H1 (cell line): Measurements from ENCODE around the gene FRMPD1. TPM values are rescaled to one million over a fixed set of nuclear protein-coding genes. Genes with fewer than 3 reads are reported as not detected.

Experiments used
- CTCF ChIA-PET: fragments of 300-600 bp; sonication (Branson Sonifier 250); formaldehyde crosslinking; loops from one replicate; lab custom pipeline; 2021; ENCODE audit not compliant: partially characterized antibody; lab: Charles Lee
- POLR2A ChIA-PET: fragments of 300-600 bp; sonication (Branson Sonifier 250); formaldehyde crosslinking; loops from one replicate; lab custom pipeline; 2021; ENCODE audit warnings: inconsistent platforms; ENCODE audit not compliant: partially characterized antibody; lab: Charles Lee
- DNase-seq, 2 experiments: peaks; one replicate each; pipeline versions ENCODE4 v3.0.0 to v3.0.0-alpha.2; 2010 to 2022; ENCODE audit warnings: low spot score in 2 of 2, low read depth in 1 of 2, mixed read lengths in 1 of 2
- FAIRE-seq: peaks from 2 replicates; lab custom pipeline; 2011; peaks lifted over from hg19 to GRCh38; lab: Jason Lieb, UNC
- H2AFZ ChIP-seq: 2 replicates; pipeline ENCODE4 v1.8.1; 2012; ENCODE audit warnings: low read length, inconsistent platforms
- H2AK5ac ChIP-seq: 2 replicates; pipeline ENCODE4 v1.6.1; 2013; ENCODE audit warnings: low read depth, low read length
- H2BK120ac ChIP-seq: replicated peaks from 2 replicates; pipeline ENCODE3; 2013; ENCODE audit warnings: low read depth, low read length, inconsistent platforms
- H2BK12ac ChIP-seq: 2 replicates; pipeline ENCODE4 v1.6.1; 2013; ENCODE audit warnings: low read depth, low read length
- H2BK15ac ChIP-seq: 2 replicates; pipeline ENCODE4 v1.6.1; 2013; ENCODE audit warnings: low read length
- H2BK20ac ChIP-seq: 2 replicates; pipeline ENCODE4 v1.6.1; 2013; ENCODE audit warnings: low read length
- H2BK5ac ChIP-seq: 2 replicates; pipeline ENCODE4 v1.6.1; 2013; ENCODE audit warnings: low read depth, low read length
- H3K14ac ChIP-seq: 2 replicates; pipeline ENCODE4 v1.6.1; 2013; ENCODE audit warnings: inconsistent platforms; ENCODE audit not compliant: insufficient read length
- H3K18ac ChIP-seq: 2 replicates; pipeline ENCODE4 v1.6.1; 2013; ENCODE audit warnings: low read length; ENCODE audit errors: extremely low read depth
- H3K23ac ChIP-seq: 2 replicates; pipeline ENCODE4 v1.6.1; 2013; ENCODE audit warnings: inconsistent platforms; ENCODE audit not compliant: insufficient read length
- H3K23me2 ChIP-seq: 2 replicates; pipeline ENCODE4 v1.6.1; 2013; ENCODE audit warnings: low read depth, low read length
- H3K27ac ChIP-seq: 2 replicates; pipeline ENCODE4 v1.6.1; 2011; ENCODE audit warnings: low read depth, low read length, inconsistent platforms
- H3K27me3 ChIP-seq, 4 experiments: replicated peaks in 1 of 4; 1 replicate in 1 of 4; 2 replicates in 3 of 4; pipeline versions ENCODE4 v1.6.1 to v1.8.1; 2011 to 2013; ENCODE audit warnings: low read length in 3 of 4, mild to moderate bottlenecking in 3 of 4, inconsistent platforms in 2 of 4, mixed read lengths in 2 of 4, moderate library complexity in 1 of 4; ENCODE audit not compliant: control insufficient read depth in 3 of 4, insufficient read depth in 3 of 4; ENCODE audit errors: extremely low read depth in 1 of 4
- H3K36me3 ChIP-seq, 4 experiments: 2 replicates each; pipeline versions ENCODE4 v1.6.1 to v1.8.1; 2011 to 2013; ENCODE audit warnings: mild to moderate bottlenecking in 4 of 4, low read length in 3 of 4, moderate library complexity in 2 of 4, control low read depth in 1 of 4, inconsistent platforms in 1 of 4; ENCODE audit not compliant: insufficient read depth in 4 of 4, control insufficient read depth in 2 of 4
- H3K4ac ChIP-seq: replicated peaks from 2 replicates; pipeline ENCODE3; 2013; ENCODE audit warnings: low read length, low read depth, mixed read lengths, inconsistent platforms; ENCODE audit not compliant: insufficient read length
- H3K4me1 ChIP-seq, 4 experiments: replicated peaks in 1 of 4; 1 replicate in 1 of 4; 2 replicates in 3 of 4; pipeline versions ENCODE4 v1.6.1 to v1.8.1; 2011 to 2013; ENCODE audit warnings: low read length in 3 of 4, inconsistent platforms in 2 of 4, mixed read lengths in 1 of 4; ENCODE audit not compliant: insufficient read depth in 4 of 4, control insufficient read depth in 3 of 4
- H3K4me2 ChIP-seq, 2 experiments: 2 replicates each; pipeline versions ENCODE4 v1.6.1 to v1.8.1; 2011 to 2013; ENCODE audit warnings: low read depth in 2 of 2, low read length in 2 of 2, control low read depth in 1 of 2, inconsistent platforms in 1 of 2, mild to moderate bottlenecking in 1 of 2; ENCODE audit not compliant: insufficient read depth in 1 of 2
- H3K4me3 ChIP-seq, 4 experiments: fragments of 200-600, 300-600 bp in 1 of 4; sonication (generic), shearing (Covaris generic), sonication (Bioruptor Twin) in 1 of 4; 2 replicates each; pipeline versions ENCODE4 v1.5.1 to v1.8.1; 2011 to 2016; ENCODE audit warnings: low read length in 4 of 4, low read depth in 3 of 4, control low read depth in 2 of 4, inconsistent platforms in 2 of 4, mild to moderate bottlenecking in 2 of 4, mixed read lengths in 1 of 4, moderate library complexity in 1 of 4; ENCODE audit not compliant: insufficient read depth in 2 of 4; ENCODE audit errors: extremely low read depth in 1 of 4
- H3K56ac ChIP-seq: replicated peaks from 2 replicates; pipeline ENCODE3; 2013; ENCODE audit warnings: low read depth, mild to moderate bottlenecking, mixed read lengths, low read length, inconsistent platforms; ENCODE audit not compliant: insufficient read length
- H3K79me1 ChIP-seq: 2 replicates; pipeline ENCODE4 v1.6.1; 2013; ENCODE audit warnings: low read depth, low read length, control low read depth
- H3K79me2 ChIP-seq, 2 experiments: 2 replicates each; pipeline versions ENCODE4 v1.6.1 to v1.8.1; 2012 to 2013; ENCODE audit warnings: low read length in 2 of 2, mild to moderate bottlenecking in 2 of 2, inconsistent platforms in 1 of 2; ENCODE audit not compliant: insufficient read depth in 2 of 2, control insufficient read depth in 1 of 2
- H3K9ac ChIP-seq, 4 experiments: replicated peaks in 1 of 4; 1 replicate in 1 of 4; 2 replicates in 3 of 4; pipeline versions ENCODE4 v1.6.1 to v1.8.1; 2011 to 2013; ENCODE audit warnings: low read depth in 3 of 4, low read length in 3 of 4, control low read depth in 2 of 4, mild to moderate bottlenecking in 2 of 4, moderate library complexity in 2 of 4, inconsistent platforms in 1 of 4; ENCODE audit errors: extremely low read depth in 1 of 4
- H3K9me3 ChIP-seq, 2 experiments: 2 replicates each; pipeline versions ENCODE4 v1.6.1 to v1.8.1; 2012 to 2013; ENCODE audit warnings: mild to moderate bottlenecking in 2 of 2, moderate library complexity in 2 of 2, control low read depth in 1 of 2, inconsistent platforms in 1 of 2, low read depth in 1 of 2, low read length in 1 of 2, mixed read lengths in 1 of 2; ENCODE audit not compliant: insufficient read depth in 2 of 2
- H4K20me1 ChIP-seq, 2 experiments: replicated peaks in 1 of 2; 2 replicates each; pipeline versions ENCODE3 to v1.8.1; 2011 to 2013; ENCODE audit warnings: inconsistent platforms in 2 of 2, low read length in 2 of 2, mild to moderate bottlenecking in 1 of 2; ENCODE audit not compliant: insufficient read depth in 2 of 2, control insufficient read depth in 1 of 2
- H4K5ac ChIP-seq: 2 replicates; pipeline ENCODE4 v1.6.1; 2013; ENCODE audit warnings: low read length, low read depth, mixed read lengths, inconsistent platforms; ENCODE audit not compliant: insufficient read length
- H4K8ac ChIP-seq: 2 replicates; pipeline ENCODE4 v1.8.0; 2013; ENCODE audit warnings: mild to moderate bottlenecking, moderate library complexity, low read length, inconsistent platforms; ENCODE audit not compliant: insufficient read depth; ENCODE audit errors: extremely low read depth
- H4K91ac ChIP-seq: replicated peaks from 2 replicates; pipeline ENCODE3; 2013; ENCODE audit warnings: low read length, mixed read lengths, inconsistent platforms; ENCODE audit not compliant: insufficient read length
- CBX5 ChIP-seq: fragments of 300-800, 300-1000 bp; sonication (generic); IDR thresholded peaks from 2 replicates; pipeline ENCODE4 v1.7.1; 2016; ENCODE audit warnings: antibody characterized with exemption, low read length, low read depth
- JUND ChIP-seq: IDR thresholded peaks from 2 replicates; pipeline ENCODE4 v1.6.1; 2011; ENCODE audit warnings: mild to moderate bottlenecking, improper control_type of control experiment, low read length
- RAD21 ChIP-seq, 2 experiments: IDR thresholded peaks in 1 of 2; conservative IDR thresholded peaks in 1 of 2; 2 replicates each; pipeline ENCODE4 v1.6.1; 2011; ENCODE audit warnings: low read depth in 2 of 2, low read length in 2 of 2, improper control_type of control experiment in 1 of 2, inconsistent platforms in 1 of 2, mild to moderate bottlenecking in 1 of 2, moderate library complexity in 1 of 2
- TEAD4 ChIP-seq: IDR thresholded peaks from 2 replicates; pipeline ENCODE4 v1.6.1; 2012; ENCODE audit warnings: low read depth, low read length, inconsistent platforms, mixed read lengths
- USF2 ChIP-seq: IDR thresholded peaks from 2 replicates; pipeline ENCODE4 v1.6.1; 2011; ENCODE audit warnings: low read length, improper control_type of control experiment
- WGBS, 2 experiments: shearing (Covaris generic) in 1 of 2; methylation state at CpG; one replicate each; pipeline versions ENCODE4 v1.1.6 to v1.1.7; 2013 to 2015; ENCODE audit warnings: low lambda C conversion rate in 2 of 2, mixed read lengths in 2 of 2, inconsistent platforms in 1 of 2, low coverage in 1 of 2, missing lambda C conversion rate in 1 of 2; ENCODE audit not compliant: insufficient replicate concordance in 2 of 2, insufficient coverage in 1 of 2, insufficient read length in 1 of 2; ENCODE audit errors: extremely low coverage in 1 of 2, missing lambda C conversion rate in 1 of 2; 5-methylcytosine and 5-hydroxymethylcytosine counted together
- polyA plus RNA-seq, 7 experiments: library from polyadenylated mRNA; depleted of rRNA in 3 of 7; stranded (reverse) in 5 of 7; unstranded in 2 of 7; fragments of >200 nt in 5 of 7; fragments of 200-250 nt in 2 of 7; gene quantifications; 1 replicate in 5 of 7; 2 replicates in 1 of 7; 4 replicates in 1 of 7; pipeline versions ENCODE4 v1.2.1 to v1.2.3, GENCODE V29; 2011 to 2013; ENCODE audit warnings: missing spikeins in 2 of 7, mixed read lengths in 2 of 7
- total RNA-seq: library from RNA; stranded (reverse); fragmentation: NEBNext Ultra II Directional; extraction: Animal tissue kit (Norgen Biotek cat#: 25700); gene quantifications from 2 replicates; pipeline ENCODE4 v1.2.1, GENCODE V29; 2021
- TF ChIP-seq, protein P1 (sequence below), 3 experiments: IDR thresholded peaks; 1 replicate in 2 of 3; 2 replicates in 1 of 3; pipeline versions ENCODE4 v1.5.1 to v1.6.1; 2011; ENCODE audit warnings: low read length in 3 of 3, mild to moderate bottlenecking in 3 of 3, inconsistent platforms in 2 of 3, low read depth in 1 of 3, moderate library complexity in 1 of 3; ENCODE audit not compliant: insufficient read depth in 1 of 3; ENCODE audit errors: control extremely low read depth in 1 of 3

Gene FRMPD1
- total and polyA plus RNA-seq, 2 of the 8 experiments (the other 6 are each of a cell fraction or from before 2014, with no cell fraction given): 0.27 to 0.32 TPM

GRCh38 chr9:37632479-37632878 lies 18.3 kb upstream of the FRMPD1 start:
- DNase-seq (no peak), FAIRE-seq (no peak)
- Histone ChIP-seq H4K20me1 (no peaks in the 10 kb centered on the region), H3K79me1 (no peaks in the 10 kb centered on the region), H2BK12ac (no peak overlapping the region), H3K56ac (no peak overlapping the region), H3K27ac (no peak overlapping the region), H2BK20ac (no peak overlapping the region), H2BK120ac (no peak overlapping the region), H3K4me1 (no peaks in the 10 kb centered on the region), H3K36me3 (no peaks in the 10 kb centered on the region), H4K8ac (no peak overlapping the region), H2BK5ac (no peak overlapping the region), H4K5ac (no peak overlapping the region), H2AFZ (peak overlapping the region; percentile 57), H3K23ac (no peak overlapping the region), H2BK15ac (no peak overlapping the region), H2AK5ac (no peak overlapping the region), H3K79me2 (no peaks in the 10 kb centered on the region), H3K14ac (no peak overlapping the region), H3K4me3 (no peak overlapping the region), H3K18ac (no peak overlapping the region), H3K23me2 (no peaks in the 10 kb centered on the region), H3K4me2 (no peak overlapping the region), H3K9me3 (no peaks in the 10 kb centered on the region), H3K4ac (no peak overlapping the region), H4K91ac (no peak overlapping the region), H3K27me3 (no peaks in the 10 kb centered on the region), H3K9ac (no peak overlapping the region)
- ChIA-PET POLR2A (interaction anchor here (0.7 kb wide), 1 partner anchor 11 kb away, joined by 3 read pairs; no protein-coding TSS in a partner anchor), CTCF (interaction anchor here (0.8 kb wide), 1 partner anchor 9 kb away, joined by 3 read pairs; no protein-coding TSS in a partner anchor)
- TF ChIP-seq JUND (no peak), USF2 (peak; percentile 73), CBX5 (no peak), TEAD4 (no peak), RAD21 (IDR thresholded peaks at IDR 0.05 in 1 of 2, conservative IDR thresholded peaks at IDR 0.05 in 1 of 2; ENCODE audit: low read depth in 2 of 2, low read length in 2 of 2) (no peak)
- TF ChIP-seq, protein P1, sequence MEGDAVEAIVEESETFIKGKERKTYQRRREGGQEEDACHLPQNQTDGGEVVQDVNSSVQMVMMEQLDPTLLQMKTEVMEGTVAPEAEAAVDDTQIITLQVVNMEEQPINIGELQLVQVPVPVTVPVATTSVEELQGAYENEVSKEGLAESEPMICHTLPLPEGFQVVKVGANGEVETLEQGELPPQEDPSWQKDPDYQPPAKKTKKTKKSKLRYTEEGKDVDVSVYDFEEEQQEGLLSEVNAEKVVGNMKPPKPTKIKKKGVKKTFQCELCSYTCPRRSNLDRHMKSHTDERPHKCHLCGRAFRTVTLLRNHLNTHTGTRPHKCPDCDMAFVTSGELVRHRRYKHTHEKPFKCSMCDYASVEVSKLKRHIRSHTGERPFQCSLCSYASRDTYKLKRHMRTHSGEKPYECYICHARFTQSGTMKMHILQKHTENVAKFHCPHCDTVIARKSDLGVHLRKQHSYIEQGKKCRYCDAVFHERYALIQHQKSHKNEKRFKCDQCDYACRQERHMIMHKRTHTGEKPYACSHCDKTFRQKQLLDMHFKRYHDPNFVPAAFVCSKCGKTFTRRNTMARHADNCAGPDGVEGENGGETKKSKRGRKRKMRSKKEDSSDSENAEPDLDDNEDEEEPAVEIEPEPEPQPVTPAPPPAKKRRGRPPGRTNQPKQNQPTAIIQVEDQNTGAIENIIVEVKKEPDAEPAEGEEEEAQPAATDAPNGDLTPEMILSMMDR (IDR thresholded peaks at IDR 0.05; ENCODE audit: control extremely low read depth in 1 of 3, insufficient read depth in 1 of 3, low read depth in 1 of 3, low read length in 3 of 3): no peak
- 88% methylated on average over 4 of the region's 4 CpGs; no CpG with 5 or more reads in 1 of the 2 experiments for WGBS, 2 experiments
